Activated T-helper 2 cell treated with anti-CD3 and anti-CD28 coated beads, Interferon-gamma antibody, Interleukin-2, Interleukin-4, amounts not matched to agents 10 μg/mL and 5 μg/mL and 100 μg/mL, durations not matched to agents 14 hours and 24 hours and 36 hours (primary cell): ENCODE results near the gene UGT1A8. TPM values are rescaled to one million over a fixed set of nuclear protein-coding genes. Genes with fewer than 3 reads are reported as not detected.
"Not testable (repeated sequence)": the region's sequence is repeated elsewhere in the genome, so short reads cannot be mapped to it uniquely, and the experiment has no call there.

Experiments
- DNase-seq: peaks from one replicate; pipeline ENCODE4 v3.0.0; 2021; ENCODE audit warnings: low spot score
- H3K27ac Mint-ChIP-seq: one replicate; pipeline ENCODE4 v1.8.0; 2021; ENCODE audit warnings: mixed read lengths
- H3K27me3 Mint-ChIP-seq: one replicate; pipeline ENCODE4 v1.8.0; 2021; ENCODE audit warnings: low read depth, mixed read lengths
- H3K36me3 Mint-ChIP-seq: one replicate; pipeline ENCODE4 v1.8.0; 2021; ENCODE audit warnings: low read depth, mixed read lengths
- H3K4me1 Mint-ChIP-seq: one replicate; pipeline ENCODE4 v1.8.0; 2021; ENCODE audit warnings: low read depth, mixed read lengths
- H3K4me3 Mint-ChIP-seq: one replicate; pipeline ENCODE4 v1.8.0; 2021; ENCODE audit warnings: low read depth, mild to moderate bottlenecking, moderate library complexity, mixed read lengths
- H3K9me3 Mint-ChIP-seq: one replicate; pipeline ENCODE4 v1.8.0; 2021; ENCODE audit warnings: mixed read lengths
- intact Hi-C: fragments of 100-400 bp; cut with micrococcal nuclease; formaldehyde crosslinking; loops from one replicate; pipeline ENCODE4 v1.15.1; 2023
- total RNA-seq: library from RNA; stranded (reverse); gene quantifications from 2 replicates; pipeline ENCODE4 v1.2.3, GENCODE V29; 2022

UGT1A8 gene
- total RNA-seq, 1 donor from 2014 or later: not detected

DNA sequence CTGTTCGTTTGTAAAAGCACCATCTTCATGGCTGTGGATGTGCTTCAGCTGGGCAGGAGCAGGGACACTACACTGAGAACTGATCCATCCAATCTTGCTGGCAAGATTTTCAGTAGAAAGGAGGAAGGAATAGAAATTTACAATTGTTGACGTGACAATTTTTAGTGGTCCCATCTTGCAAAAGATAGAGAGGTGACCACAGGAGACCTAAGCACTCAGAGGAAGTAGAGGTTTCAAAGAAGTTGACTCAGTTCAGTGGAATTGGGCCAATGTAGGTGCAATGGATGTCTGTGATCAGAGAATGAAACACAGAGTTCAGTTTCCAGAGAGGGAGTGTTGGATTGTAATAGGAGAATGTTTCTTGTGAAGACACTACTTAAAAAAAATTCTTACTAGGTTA, 96.7 kb downstream of the UGT1A8 start:
- Mint-ChIP-seq H3K4me3 (no peak overlapping the region), H3K36me3 (no peaks in the 10 kb centered on the region), H3K27me3 (peaks cover 14% of the 10 kb centered on the region), H3K4me1 (peaks cover 5% of the 10 kb centered on the region), H3K9me3 (no peaks in the 10 kb centered on the region), H3K27ac (no peak overlapping the region)
- intact Hi-C loops: no loop called here
- DNase-seq: no peak

GRCh38 chr2:233718552-233718951, 101.1 kb downstream of the UGT1A8 start, which contains the start of gene UGT1A4:
Gene UGT1A4 (plus strand): TSS chr2:233718736. CDS start chr2:233718821, 85 bp downstream.
- H3K4me3 Mint-ChIP-seq: no peak within 1 kb of the TSS
- H3K9me3 Mint-ChIP-seq: no peaks in the 10 kb centered on the region
- no peak for DNase-seq
- H3K36me3 Mint-ChIP-seq: no peaks in the 10 kb centered on the region
- H3K4me1 Mint-ChIP-seq: peaks cover 5% of the 10 kb centered on the region
- no peak within 1 kb of the TSS for H3K27ac Mint-ChIP-seq
- intact Hi-C loops: no loop called here
- peaks cover 14% of the 10 kb centered on the region for H3K27me3 Mint-ChIP-seq

GRCh38 chr2:233728723-233729301, 111.4 kb downstream of the UGT1A8 start, which contains the start of gene UGT1A3:
Gene UGT1A3 (plus strand): TSS chr2:233729042. CDS start chr2:233729127, 85 bp downstream.
- no peak for DNase-seq
- no peaks in the 10 kb centered on the region for H3K4me1 Mint-ChIP-seq
- H3K4me3 Mint-ChIP-seq: no peak within 1 kb of the TSS
- no peak within 1 kb of the TSS for H3K27ac Mint-ChIP-seq
- intact Hi-C loops: no loop called here
- H3K9me3 Mint-ChIP-seq: no peaks in the 10 kb centered on the region
- no peaks in the 10 kb centered on the region for H3K36me3 Mint-ChIP-seq
- H3K27me3 Mint-ChIP-seq: peaks cover 9% of the 10 kb centered on the region

GRCh38 chr2:233736868-233737653, 119.6 kb downstream of the UGT1A8 start:
- H3K9me3 Mint-ChIP-seq, H3K36me3 Mint-ChIP-seq: not testable (repeated sequence)

DNA sequence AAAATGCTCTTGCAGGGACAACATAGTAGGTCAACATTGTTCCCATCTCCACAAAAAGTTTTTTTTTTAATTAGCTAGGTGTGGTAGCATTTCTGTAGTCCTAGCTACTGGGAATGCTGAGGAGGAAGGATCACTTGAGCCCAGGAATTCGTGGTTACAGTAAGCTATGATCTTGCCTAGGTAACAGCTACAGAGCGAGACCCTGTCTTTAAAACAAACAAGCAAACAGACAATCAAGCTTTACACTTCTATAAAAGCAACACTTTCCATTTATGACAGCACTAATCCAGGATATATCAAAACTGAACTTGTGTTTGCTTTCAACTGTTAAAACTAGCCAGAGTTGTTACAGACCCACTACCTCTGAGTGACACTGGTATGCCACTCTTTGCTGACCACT, 123.4 kb downstream of the UGT1A8 start:
- Mint-ChIP-seq H3K27ac (no peak overlapping the region), H3K27me3 (peaks cover 11% of the 10 kb centered on the region), H3K4me1 (no peaks in the 10 kb centered on the region), H3K36me3 (no peaks in the 10 kb centered on the region), H3K9me3 (no peaks in the 10 kb centered on the region), H3K4me3 (no peak overlapping the region)
- no peak for DNase-seq
- intact Hi-C loops: no loop called here

More at GRCh38 chr2:233736868-233737653, 119.6 kb downstream of the UGT1A8 start:
- H3K4me3 Mint-ChIP-seq, H3K4me1 Mint-ChIP-seq, DNase-seq, H3K27ac Mint-ChIP-seq, intact Hi-C loops: not testable (repeated sequence)
- peaks cover 21% of the 10 kb centered on the region for H3K27me3 Mint-ChIP-seq

GRCh38 chr2:233743464-233744259, 126.2 kb downstream of the UGT1A8 start:
- no peaks in the 10 kb centered on the region for H3K36me3 Mint-ChIP-seq
- intact Hi-C loops: no loop called here
- DNase-seq: no peak
- H3K9me3 Mint-ChIP-seq: no peaks in the 10 kb centered on the region
- H3K4me3 Mint-ChIP-seq: no peak overlapping the region
- H3K27me3 Mint-ChIP-seq: peaks cover 6% of the 10 kb centered on the region
- H3K4me1 Mint-ChIP-seq: no peaks in the 10 kb centered on the region
- H3K27ac Mint-ChIP-seq: no peak overlapping the region

GRCh38 chr2:233745073-233745755, 127.8 kb downstream of the UGT1A8 start:
- DNase-seq: no peak
- Mint-ChIP-seq H3K4me3 (no peak overlapping the region), H3K4me1 (no peaks in the 10 kb centered on the region), H3K36me3 (no peaks in the 10 kb centered on the region), H3K9me3 (peaks cover 8% of the 10 kb centered on the region), H3K27ac (no peak overlapping the region), H3K27me3 (peaks cover 6% of the 10 kb centered on the region)
- intact Hi-C loops: no loop called here

DNA sequence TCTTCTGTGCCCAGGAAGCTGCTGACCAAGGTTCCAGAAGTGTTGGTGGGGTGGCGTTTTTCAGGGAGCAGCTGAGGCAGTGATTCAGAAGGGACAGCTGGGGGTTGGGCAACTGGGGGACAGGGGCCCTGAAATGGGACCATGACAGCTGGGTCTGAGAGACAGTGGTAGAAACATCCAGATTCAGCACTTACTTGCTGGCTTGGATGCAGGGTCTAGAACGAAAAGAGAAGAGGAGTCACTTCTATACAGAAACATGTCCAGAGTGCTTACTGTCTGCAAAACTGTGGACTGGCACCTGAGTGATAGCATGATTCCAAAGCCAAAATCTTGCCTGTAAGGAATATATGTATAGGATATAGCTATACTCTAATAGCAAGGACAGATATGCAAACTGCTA, 128.4 kb downstream of the UGT1A8 start:
- intact Hi-C loops, H3K4me1 Mint-ChIP-seq, DNase-seq, H3K27me3 Mint-ChIP-seq, H3K27ac Mint-ChIP-seq, H3K4me3 Mint-ChIP-seq, H3K36me3 Mint-ChIP-seq: not testable (repeated sequence)
- H3K9me3 Mint-ChIP-seq: peaks cover 10% of the 10 kb centered on the region

DNA sequence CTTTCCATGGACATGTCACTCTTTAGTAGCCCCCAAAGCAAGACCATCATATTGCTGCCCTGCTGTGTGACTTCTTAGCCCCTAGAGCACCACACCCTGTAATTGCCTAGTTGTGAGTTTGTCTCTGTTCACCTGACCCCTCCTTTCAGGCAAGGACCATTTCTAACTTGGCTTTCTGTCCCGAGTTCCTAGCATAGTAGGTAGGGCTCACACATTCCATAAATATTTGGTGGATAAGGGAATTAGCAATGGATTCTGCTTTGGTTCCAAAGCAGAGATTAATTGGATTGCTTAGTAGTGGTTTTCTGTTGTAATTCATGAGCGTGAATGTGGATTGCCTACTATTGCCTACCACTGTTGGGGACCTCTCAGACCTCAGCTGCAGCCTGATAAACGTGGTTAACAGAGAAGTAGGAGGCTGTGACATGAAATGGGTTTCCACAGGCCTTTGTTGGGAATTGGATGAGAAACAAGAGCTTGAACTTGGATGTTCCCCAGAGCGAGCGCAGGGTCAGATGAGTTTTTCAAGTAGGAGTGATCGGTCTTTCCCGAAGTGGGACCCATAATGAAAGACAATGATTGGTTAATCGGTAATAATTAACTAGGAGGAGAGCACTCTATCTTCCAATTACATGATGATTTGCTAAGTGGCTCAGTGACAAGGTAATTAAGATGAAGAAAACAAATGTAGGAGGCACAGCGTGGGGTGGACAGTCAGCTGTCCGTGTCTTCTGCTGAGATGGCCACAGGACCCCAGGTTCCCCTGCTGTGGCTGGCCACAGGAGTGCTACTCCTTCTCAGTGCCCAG, 129.2 kb downstream of the UGT1A8 start:
- Mint-ChIP-seq H3K27ac (no peak overlapping the region), H3K4me3 (no peak overlapping the region), H3K36me3 (no peaks in the 10 kb centered on the region), H3K4me1 (no peaks in the 10 kb centered on the region), H3K9me3 (peaks cover 18% of the 10 kb centered on the region), H3K27me3 (peaks cover 6% of the 10 kb centered on the region)
- intact Hi-C loops: no loop called here
- no peak for DNase-seq

GRCh38 chr2:233747283-233747544, 129.8 kb downstream of the UGT1A8 start:
- DNase-seq: no peak
- Mint-ChIP-seq H3K9me3 (peaks cover 21% of the 10 kb centered on the region), H3K27ac (no peak overlapping the region), H3K4me1 (no peaks in the 10 kb centered on the region), H3K36me3 (no peaks in the 10 kb centered on the region), H3K27me3 (peaks cover 6% of the 10 kb centered on the region), H3K4me3 (no peak overlapping the region)
- intact Hi-C loops: no loop called here

GRCh38 chr2:233750689-233751088, 133.3 kb downstream of the UGT1A8 start:
- H3K4me1 Mint-ChIP-seq, H3K4me3 Mint-ChIP-seq, H3K36me3 Mint-ChIP-seq, H3K27ac Mint-ChIP-seq, intact Hi-C loops, H3K27me3 Mint-ChIP-seq, DNase-seq: not testable (repeated sequence)
- H3K9me3 Mint-ChIP-seq: peaks cover 21% of the 10 kb centered on the region
